ENCODE results near the gene FAM20C. TPM values are rescaled to one million over a fixed set of nuclear protein-coding genes. Genes with fewer than 3 reads are reported as not detected.

FAM20C gene
- total and polyA plus RNA-seq, 2 of the 8 experiments (the other 6 are each of a cell fraction or from before 2014, with no cell fraction given) = 9.5 to 34.8 TPM

GRCh38 chr7:211033-211714 lies 18.8 kb downstream of the FAM20C start:
- Histone ChIP-seq H2BK12ac (ENCODE audit: low read depth, low read length) (no peak overlapping the region), H3K4me1 (replicated peaks in 1 of 4; ENCODE audit: control insufficient read depth in 3 of 4, insufficient read depth in 4 of 4, low read length in 3 of 4) (peaks cover 0 to 7% (median 0%) of the 10 kb centered on the region in 4 experiments; a peak in 1 of 7 replicates), H2BK20ac (ENCODE audit: low read length) (no peak overlapping the region), H3K79me2 (ENCODE audit: control insufficient read depth in 1 of 2, insufficient read depth in 2 of 2, low read length in 2 of 2) (peaks cover 0 to 14% of the 10 kb centered on the region in 2 experiments; a peak in 1 of 4 replicates), H2BK15ac (ENCODE audit: low read length) (no peak overlapping the region), H2AK5ac (ENCODE audit: low read depth, low read length) (no peak overlapping the region), H4K8ac (ENCODE audit: extremely low read depth, insufficient read depth, low read length) (no peak overlapping the region), H3K18ac (ENCODE audit: extremely low read depth, low read length) (no peak overlapping the region), H4K91ac (replicated peaks; ENCODE audit: insufficient read length, low read length) (no peak overlapping the region), H3K79me1 (ENCODE audit: low read depth, low read length) (peaks cover 4% of the 10 kb centered on the region), H3K23ac (ENCODE audit: insufficient read length) (no peak overlapping the region), H3K4me3 (ENCODE audit: extremely low read depth in 1 of 4, insufficient read depth in 2 of 4, low read depth in 3 of 4, low read length in 4 of 4) (no peak overlapping the region), H3K14ac (ENCODE audit: insufficient read length) (no peak overlapping the region), H2BK5ac (ENCODE audit: low read depth, low read length) (no peak overlapping the region), H2BK120ac (replicated peaks; ENCODE audit: low read depth, low read length) (no peak overlapping the region), H4K20me1 (replicated peaks in 1 of 2; ENCODE audit: control insufficient read depth in 1 of 2, insufficient read depth in 2 of 2, low read length in 2 of 2) (peaks cover 0 to 12% of the 10 kb centered on the region in 2 experiments), H3K56ac (replicated peaks; ENCODE audit: insufficient read length, low read depth, low read length) (no peak overlapping the region), H3K4ac (replicated peaks; ENCODE audit: insufficient read length, low read depth, low read length) (no peak overlapping the region), H3K9ac (replicated peaks in 1 of 4; ENCODE audit: extremely low read depth in 1 of 4, low read depth in 3 of 4, low read length in 3 of 4) (no peak overlapping the region), H3K4me2 (ENCODE audit: insufficient read depth in 1 of 2, low read depth in 2 of 2, low read length in 2 of 2) (no peak overlapping the region), H3K23me2 (ENCODE audit: low read depth, low read length) (peaks cover 2% of the 10 kb centered on the region; the same call in 1 of the 2 replicates), H3K36me3 (ENCODE audit: control insufficient read depth in 2 of 4, insufficient read depth in 4 of 4, low read length in 3 of 4) (peaks cover 0 to 11% (median 3%) of the 10 kb centered on the region in 4 experiments; a peak in 3 of 8 replicates), H2AFZ (ENCODE audit: low read length) (no peak overlapping the region), H3K27ac (ENCODE audit: low read depth, low read length) (no peak overlapping the region), H3K27me3 (replicated peaks in 1 of 4; ENCODE audit: control insufficient read depth in 3 of 4, extremely low read depth in 1 of 4, insufficient read depth in 3 of 4, low read length in 3 of 4) (no peaks in the 10 kb centered on the region), H3K9me3 (ENCODE audit: insufficient read depth in 2 of 2, low read depth in 1 of 2, low read length in 1 of 2) (no peaks in the 10 kb centered on the region), H4K5ac (ENCODE audit: insufficient read length, low read depth, low read length) (no peak overlapping the region)
- ChIA-PET POLR2A (ENCODE audit: partially characterized antibody) (interaction anchor here (0.8 kb wide), 1 partner anchor 23 kb away, joined by 3 read pairs; no protein-coding TSS in a partner anchor), CTCF (ENCODE audit: partially characterized antibody) (interaction anchor here (0.9 to 4.3 kb wide), 4 partner anchors 13 to 148 kb away, joined by 3 to 37 read pairs (median 18); no protein-coding TSS in a partner anchor)
- 82% methylated on average over 10 of the region's 21 CpGs; no CpG with 5 or more reads in 1 of the 2 experiments for WGBS, 2 experiments (ENCODE audit: extremely low coverage in 1 of 2, insufficient coverage in 1 of 2, insufficient read length in 1 of 2, insufficient replicate concordance in 2 of 2, low coverage in 1 of 2, low lambda C conversion rate in 2 of 2, missing lambda C conversion rate in 1 of 2)
- DNase-seq (ENCODE audit: low read depth in 1 of 2, low spot score in 2 of 2) (no peak), FAIRE-seq (no peak)
- TF ChIP-seq, protein P1, sequence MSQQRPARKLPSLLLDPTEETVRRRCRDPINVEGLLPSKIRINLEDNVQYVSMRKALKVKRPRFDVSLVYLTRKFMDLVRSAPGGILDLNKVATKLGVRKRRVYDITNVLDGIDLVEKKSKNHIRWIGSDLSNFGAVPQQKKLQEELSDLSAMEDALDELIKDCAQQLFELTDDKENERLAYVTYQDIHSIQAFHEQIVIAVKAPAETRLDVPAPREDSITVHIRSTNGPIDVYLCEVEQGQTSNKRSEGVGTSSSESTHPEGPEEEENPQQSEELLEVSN (IDR thresholded peaks at IDR 0.05) = no peak
- TF ChIP-seq SIX5 (IDR thresholded peaks at IDR 0.05; ENCODE audit: low read depth, low read length) (no peak), JUN (IDR thresholded peaks at IDR 0.05; ENCODE audit: low read depth, low read length) (no peak), SP2 (IDR thresholded peaks at IDR 0.05; ENCODE audit: low read length) (no peak), EGR1 (IDR thresholded peaks at IDR 0.05; ENCODE audit: borderline replicate concordance, low read depth, low read length) (no peak), FOSL1 (IDR thresholded peaks at IDR 0.05; ENCODE audit: insufficient read depth, low read depth, low read length) (no peak), KDM5A (IDR thresholded peaks at IDR 0.05; ENCODE audit: low read length) (no peak), NANOG (IDR thresholded peaks at IDR 0.05; ENCODE audit: insufficient read depth, low read depth, low read length, poor library complexity, severe bottlenecking) (no peak)
- TF ChIP-seq, protein P2, sequence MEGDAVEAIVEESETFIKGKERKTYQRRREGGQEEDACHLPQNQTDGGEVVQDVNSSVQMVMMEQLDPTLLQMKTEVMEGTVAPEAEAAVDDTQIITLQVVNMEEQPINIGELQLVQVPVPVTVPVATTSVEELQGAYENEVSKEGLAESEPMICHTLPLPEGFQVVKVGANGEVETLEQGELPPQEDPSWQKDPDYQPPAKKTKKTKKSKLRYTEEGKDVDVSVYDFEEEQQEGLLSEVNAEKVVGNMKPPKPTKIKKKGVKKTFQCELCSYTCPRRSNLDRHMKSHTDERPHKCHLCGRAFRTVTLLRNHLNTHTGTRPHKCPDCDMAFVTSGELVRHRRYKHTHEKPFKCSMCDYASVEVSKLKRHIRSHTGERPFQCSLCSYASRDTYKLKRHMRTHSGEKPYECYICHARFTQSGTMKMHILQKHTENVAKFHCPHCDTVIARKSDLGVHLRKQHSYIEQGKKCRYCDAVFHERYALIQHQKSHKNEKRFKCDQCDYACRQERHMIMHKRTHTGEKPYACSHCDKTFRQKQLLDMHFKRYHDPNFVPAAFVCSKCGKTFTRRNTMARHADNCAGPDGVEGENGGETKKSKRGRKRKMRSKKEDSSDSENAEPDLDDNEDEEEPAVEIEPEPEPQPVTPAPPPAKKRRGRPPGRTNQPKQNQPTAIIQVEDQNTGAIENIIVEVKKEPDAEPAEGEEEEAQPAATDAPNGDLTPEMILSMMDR (IDR thresholded peaks at IDR 0.05; ENCODE audit: control extremely low read depth in 1 of 3, insufficient read depth in 1 of 3, low read depth in 1 of 3, low read length in 3 of 3) = no peak
